K562 (cell line): ENCODE measurements around the gene ASPG. TPM values are rescaled to one million over a fixed set of nuclear protein-coding genes. Genes with fewer than 3 reads are reported as not detected.

Experiments
- ATAC-seq: fragments of 200-7000 bp; cut with Tn5 transposase; 3 replicates; pipeline ENCODE4 v1.9.1; 2020; ENCODE audit warnings: moderate library complexity
- BruUV-seq: library from RNA; stranded (reverse); fragments of 400-500 nt; replicated peaks from 2 replicates; lab custom pipeline; 2021; lab: Mats Ljungman, UMichigan
- CTCF ChIA-PET: fragments of 300-600 bp; formaldehyde crosslinking; extraction: SDS; loops from one replicate; lab custom pipeline; 2021; ENCODE audit warnings: low intra/inter-chr PET ratio; lab: Yijun Ruan, JAX
- POLR2A ChIA-PET: fragments of 300-600, 350-650 bp; sonication (Branson Sonifier 250); formaldehyde crosslinking; extraction: SDS; loops from one replicate; lab custom pipeline; 2021; ENCODE audit warnings: antibody characterized with exemption, inconsistent platforms; lab: Yijun Ruan, JAX
- DNase-seq, 4 experiments: peaks; one replicate each; pipeline versions ENCODE4 v3.0.0 to v3.0.0-alpha.2; 2011 to 2018; ENCODE audit warnings: low spot score in 3 of 4, mixed read lengths in 3 of 4; ENCODE audit errors: extremely low read depth in 1 of 4
- FAIRE-seq: peaks from 2 replicates; lab custom pipeline; 2011; peaks lifted over from hg19 to GRCh38; lab: Jason Lieb, UNC
- H2AFZ ChIP-seq: 2 replicates; pipeline ENCODE4 v1.6.0; 2011; ENCODE audit warnings: low read depth, low read length, control low read depth, inconsistent platforms
- H3K27ac ChIP-seq: fragments of 200-600 bp; 3 replicates; pipeline ENCODE4 v1.8.0; 2011; ENCODE audit warnings: low read depth, mild to moderate bottlenecking, control low read depth, inconsistent platforms, low read length, moderate library complexity, mixed read lengths; ENCODE audit errors: extremely low read depth
- H3K27me3 ChIP-seq, 2 experiments: fragments of 300-600 bp in 1 of 2; 2 replicates in 1 of 2; 3 replicates in 1 of 2; pipeline versions ENCODE4 v1.6.0 to v1.8.0; 2011; ENCODE audit warnings: inconsistent platforms in 2 of 2, low read length in 2 of 2, mild to moderate bottlenecking in 1 of 2, mixed read lengths in 1 of 2, moderate library complexity in 1 of 2; ENCODE audit not compliant: control insufficient read depth in 2 of 2, insufficient read depth in 2 of 2
- H3K36me3 ChIP-seq: fragments of 300-600 bp; 3 replicates; pipeline ENCODE4 v1.8.0; 2011; ENCODE audit warnings: mild to moderate bottlenecking, low read length, inconsistent platforms; ENCODE audit not compliant: control insufficient read depth, insufficient read depth
- H3K4me1 ChIP-seq, 2 experiments: fragments of 200-600 bp in 1 of 2; replicated peaks in 1 of 2; 2 replicates in 1 of 2; 3 replicates in 1 of 2; pipeline versions ENCODE4 v1.5.1 to v1.8.0; 2011; ENCODE audit warnings: inconsistent platforms in 2 of 2, low read length in 2 of 2, mild to moderate bottlenecking in 1 of 2, mixed read lengths in 1 of 2, moderate library complexity in 1 of 2; ENCODE audit not compliant: control insufficient read depth in 2 of 2, insufficient read depth in 2 of 2
- H3K4me2 ChIP-seq: 2 replicates; pipeline ENCODE4 v1.6.1; 2011; ENCODE audit warnings: low read length, control low read depth, inconsistent platforms, mixed read lengths; ENCODE audit not compliant: insufficient read depth
- H3K4me3 ChIP-seq: fragments of 200-600 bp; sonication (generic), shearing (Covaris generic); 2 replicates; pipeline ENCODE4 v1.5.1; 2016; ENCODE audit warnings: control low read depth, inconsistent platforms
- H3K79me2 ChIP-seq: fragments of 200-600 bp; 3 replicates; pipeline ENCODE4 v1.8.0; 2011; ENCODE audit warnings: low read length, inconsistent platforms; ENCODE audit not compliant: control insufficient read depth, insufficient read depth
- H3K9ac ChIP-seq, 2 experiments: 2 replicates each; pipeline versions ENCODE4 v1.6.0 to v1.6.1; 2011; ENCODE audit warnings: low read depth in 2 of 2, low read length in 2 of 2, control low read depth in 1 of 2, inconsistent platforms in 1 of 2, mild to moderate bottlenecking in 1 of 2, mixed read lengths in 1 of 2; ENCODE audit not compliant: insufficient read depth in 1 of 2
- H3K9me1 ChIP-seq: one replicate; pipeline ENCODE4 v1.6.0; 2011; ENCODE audit warnings: inconsistent platforms, mild to moderate bottlenecking, low read length, moderate library complexity; ENCODE audit not compliant: control insufficient read depth, insufficient read depth
- H3K9me3 ChIP-seq: replicated peaks from 2 replicates; pipeline ENCODE4 v1.5.1; 2011; ENCODE audit warnings: low read depth, low read length, inconsistent platforms; ENCODE audit not compliant: control insufficient read depth, insufficient read depth
- H4K20me1 ChIP-seq: replicated peaks from 2 replicates; pipeline ENCODE4 v1.6.1; 2011; ENCODE audit warnings: low read length, inconsistent platforms, mixed read lengths; ENCODE audit not compliant: control insufficient read depth, insufficient read depth
- CBX5 ChIP-seq: IDR thresholded peaks from 2 replicates; pipeline ENCODE4 v1.6.1; 2014; ENCODE audit warnings: low read depth, borderline replicate concordance
- CHD1 ChIP-seq: fragments of 200-600 bp; sonication (generic); IDR thresholded peaks from one replicate; pipeline ENCODE4 v1.6.1; 2012; ENCODE audit warnings: mild to moderate bottlenecking, moderate library complexity, low read length, inconsistent platforms
- ERF ChIP-seq: fragments of 450-650 bp; formaldehyde crosslinking; IDR thresholded peaks from 2 replicates; pipeline ENCODE4 v1.4.0; 2020; ENCODE audit warnings: mild to moderate bottlenecking, mixed read lengths
- HNRNPK ChIP-seq: fragments of 200-400 bp; formaldehyde crosslinking; IDR thresholded peaks from one replicate; pipeline ENCODE4 v1.6.1; 2018; ENCODE audit warnings: mild to moderate bottlenecking, low read depth, low read length; ENCODE audit not compliant: poor library complexity, severe bottlenecking
- KDM1A ChIP-seq, 2 experiments: fragments of 450-650 bp; IDR thresholded peaks; 2 replicates each; pipeline ENCODE4 v1.6.1; 2016; ENCODE audit warnings: mild to moderate bottlenecking in 2 of 2
- NCOA2 ChIP-seq, 2 experiments: fragments of 450-650 bp; IDR thresholded peaks; 2 replicates each; pipeline ENCODE4 v1.6.1; 2018; ENCODE audit warnings: mild to moderate bottlenecking in 2 of 2, moderate library complexity in 1 of 2; ENCODE audit not compliant: partially characterized antibody in 2 of 2
- NR4A1 ChIP-seq, 2 experiments: fragments of 250-450 bp in 1 of 2; fragments of 450-650 bp in 1 of 2; sonication (Bioruptor Pico) in 1 of 2; IDR thresholded peaks; 2 replicates each; pipeline versions ENCODE4 v1.4.0 to v1.6.1; 2016 to 2020; ENCODE audit warnings: mild to moderate bottlenecking in 2 of 2, missing compliant biosample characterization in 1 of 2, missing genetic modification characterization in 1 of 2, moderate library complexity in 1 of 2
- NRF1 ChIP-seq, 2 experiments: fragments of 450-650 bp; IDR thresholded peaks in 1 of 2; conservative IDR thresholded peaks in 1 of 2; 2 replicates each; pipeline ENCODE4 v1.6.1; 2014; ENCODE audit warnings: mild to moderate bottlenecking in 2 of 2
- PRMT5 ChIP-seq: sonication (generic); formaldehyde crosslinking; IDR thresholded peaks from 2 replicates; pipeline ENCODE4 v1.5.0; 2020; ENCODE audit warnings: missing genetic modification reagents
- ZNF41 ChIP-seq: fragments of 250-450 bp; sonication (Bioruptor Pico); conservative IDR thresholded peaks from 2 replicates; pipeline ENCODE4 v1.4.0; 2020; ENCODE audit warnings: mild to moderate bottlenecking
- ZNF507 ChIP-seq: conservative IDR thresholded peaks from 2 replicates; pipeline ENCODE4 v1.6.1; 2017; ENCODE audit warnings: missing genetic modification characterization, missing compliant biosample characterization
- ZNF561 ChIP-seq: fragments of 450-650 bp; formaldehyde crosslinking; conservative IDR thresholded peaks from 2 replicates; pipeline ENCODE4 v1.4.0; 2020; ENCODE audit warnings: mild to moderate bottlenecking, moderate library complexity
- ZNF778 ChIP-seq: fragments of 450-650 bp; formaldehyde crosslinking; IDR thresholded peaks from 2 replicates; pipeline ENCODE4 v1.4.0; 2020; ENCODE audit warnings: mild to moderate bottlenecking, moderate library complexity
- WGBS: fragments of 100-300 bp; shearing (Covaris generic); methylation state at CpG from one replicate; pipeline ENCODE4 v1.1.6; 2016; ENCODE audit warnings: low coverage, mixed read lengths; ENCODE audit not compliant: insufficient coverage; ENCODE audit errors: missing lambda C conversion rate; 5-methylcytosine and 5-hydroxymethylcytosine counted together
- in situ Hi-C: fragments of 300-500 bp; cut with MboI; formaldehyde crosslinking; loops from 4 replicates; pipeline ENCODE4 v1.15.0; 2018; ENCODE audit warnings: inconsistent platforms, mixed read lengths
- intact Hi-C: fragments of 100-400 bp; cut with micrococcal nuclease; formaldehyde crosslinking; loops from 2 replicates; pipeline ENCODE4 v1.14.2; 2022
- polyA plus RNA-seq, 8 experiments: library from polyadenylated mRNA; depleted of rRNA in 4 of 8; stranded (reverse) in 5 of 8; unstranded in 3 of 8; fragments of >200 nt; fragmentation: Nextera tagmentation in 2 of 8; fragmentation: Illumina TruSeq in 1 of 8; extraction: Ambion mirVana in 2 of 8; extraction: Trizol in 1 of 8; gene quantifications; 2 replicates each; pipeline versions ENCODE4 v1.2.1 to v1.2.3, GENCODE V29; 2011 to 2014; ENCODE audit warnings: inconsistent platforms in 1 of 8, missing spikeins in 1 of 8
- total RNA-seq, 7 experiments: library from RNA; depleted of rRNA in 6 of 7; stranded (reverse); fragments of >200 nt in 6 of 7; fragmentation: Illumina TruSeq in 2 of 7; extraction: Trizol in 2 of 7; gene quantifications; 2 replicates each; pipeline versions ENCODE4 v1.2.1 to v1.2.3, GENCODE V29; 2011 to 2021; ENCODE audit warnings: low replicate concordance in 1 of 7
- TF ChIP-seq, protein P1 (sequence below): IDR thresholded peaks from 2 replicates; pipeline ENCODE4 v1.6.1; 2016; ENCODE audit warnings: missing genetic modification characterization, missing compliant biosample characterization
- TF ChIP-seq, protein P2 (sequence below): sonication (generic); formaldehyde crosslinking; IDR thresholded peaks from 2 replicates; pipeline ENCODE4 v1.9.0; 2022; ENCODE audit warnings: mild to moderate bottlenecking, missing genetic modification reagents

The ASPG gene
- total and polyA plus RNA-seq, 9 of the 15 experiments (the other 6 are each of a cell fraction or from before 2014, with no cell fraction given), result 0.18 TPM; not detected in 8

DNA sequence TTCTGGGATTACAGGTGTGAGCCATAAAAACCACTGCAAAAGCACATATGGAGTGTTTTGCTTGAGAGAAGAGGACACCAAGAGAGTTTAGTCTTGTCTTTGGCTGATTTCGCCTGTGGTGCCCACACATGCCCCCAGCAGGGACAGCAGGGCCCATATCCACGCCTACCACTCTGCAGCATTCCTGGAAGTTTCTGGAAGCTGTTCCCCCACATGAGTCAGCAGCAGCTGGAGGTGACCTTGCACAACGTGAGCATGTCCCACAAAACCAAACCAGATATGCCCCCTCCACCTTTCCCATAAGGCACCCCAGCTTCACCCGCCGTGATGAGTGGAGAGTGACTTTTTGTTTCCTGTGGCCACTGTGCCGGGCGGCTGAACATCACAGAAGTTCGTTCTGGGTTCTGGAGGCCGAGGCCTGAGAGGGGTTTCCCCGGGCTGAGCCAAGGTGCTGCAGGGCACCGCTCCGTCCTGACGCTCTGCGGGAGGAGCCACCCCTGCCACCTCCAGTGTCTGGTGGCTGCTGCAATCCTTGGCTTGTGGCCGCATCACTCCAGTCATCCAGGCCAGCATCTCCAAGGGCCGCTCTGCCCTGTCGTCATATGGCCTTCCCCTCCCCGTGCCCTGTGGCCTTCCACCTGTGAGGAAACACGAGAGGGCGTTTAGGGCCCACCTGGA is 4.7 kb downstream of the ASPG start:
- DNase-seq, result no peak
- POLR2A ChIA-PET, result no interaction called here
- Histone ChIP-seq H3K9me3 (no peaks in the 10 kb centered on the region), H2AFZ (no peak overlapping the region), H4K20me1 (no peaks in the 10 kb centered on the region), H3K9ac (no peak overlapping the region), H3K4me1 (peaks cover 0 to 31% of the 10 kb centered on the region in 2 experiments; a peak in 2 of 5 replicates), H3K4me3 (no peak overlapping the region), H3K36me3 (no peaks in the 10 kb centered on the region), H3K27ac (no peak overlapping the region), H3K27me3 (peaks cover 0 to 23% of the 10 kb centered on the region in 2 experiments; a peak in 2 of 5 replicates), H3K79me2 (no peaks in the 10 kb centered on the region), H3K4me2 (no peak overlapping the region), H3K9me1 (no peaks in the 10 kb centered on the region)
- in situ Hi-C loops, result no loop called here
- WGBS, result 1% methylated on average over 15 of the region's 20 CpGs
- TF ChIP-seq CBX5 (no peak), NCOA2 (IDR thresholded peaks at IDR 0.05; ENCODE audit: partially characterized antibody in 2 of 2) (no peak), ERF (CRISPR knock-in tag) (no peak), CHD1 (no peak), KDM1A (IDR thresholded peaks at IDR 0.05) (no peak), HNRNPK (no peak), ZNF561 (CRISPR knock-in tag) (no peak), PRMT5 (CRISPR knock-in tag) (no peak), ZNF507 (tag) (no peak), NR4A1 (CRISPR knock-in tag; IDR thresholded peaks at IDR 0.05) (no peak), NR4A1 (tag; IDR thresholded peaks at IDR 0.05) (no peak), ZNF778 (no peak), NRF1 (conservative IDR thresholded peaks at IDR 0.05 in 1 of 2, IDR thresholded peaks at IDR 0.05 in 1 of 2) (no peak), ZNF41 (CRISPR knock-in tag) (no peak)
- TF ChIP-seq, protein P1, sequence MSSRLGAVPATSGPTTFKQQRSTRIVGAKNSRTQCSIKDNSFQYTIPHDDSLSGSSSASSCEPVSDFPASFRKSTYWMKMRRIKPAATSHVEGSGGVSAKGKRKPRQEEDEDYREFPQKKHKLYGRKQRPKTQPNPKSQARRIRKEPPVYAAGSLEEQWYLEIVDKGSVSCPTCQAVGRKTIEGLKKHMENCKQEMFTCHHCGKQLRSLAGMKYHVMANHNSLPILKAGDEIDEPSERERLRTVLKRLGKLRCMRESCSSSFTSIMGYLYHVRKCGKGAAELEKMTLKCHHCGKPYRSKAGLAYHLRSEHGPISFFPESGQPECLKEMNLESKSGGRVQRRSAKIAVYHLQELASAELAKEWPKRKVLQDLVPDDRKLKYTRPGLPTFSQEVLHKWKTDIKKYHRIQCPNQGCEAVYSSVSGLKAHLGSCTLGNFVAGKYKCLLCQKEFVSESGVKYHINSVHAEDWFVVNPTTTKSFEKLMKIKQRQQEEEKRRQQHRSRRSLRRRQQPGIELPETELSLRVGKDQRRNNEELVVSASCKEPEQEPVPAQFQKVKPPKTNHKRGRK, result no peak
- TF ChIP-seq, protein P2, sequence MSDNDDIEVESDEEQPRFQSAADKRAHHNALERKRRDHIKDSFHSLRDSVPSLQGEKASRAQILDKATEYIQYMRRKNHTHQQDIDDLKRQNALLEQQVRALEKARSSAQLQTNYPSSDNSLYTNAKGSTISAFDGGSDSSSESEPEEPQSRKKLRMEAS (CRISPR knock-in tag), result no peak
- no TSS peak for BruUV-seq
- no peak for FAIRE-seq
- CTCF ChIA-PET, result no interaction called here
- intact Hi-C loops, result loop anchor here (5.0 kb wide), 1 partner anchor 472 kb away; no protein-coding TSS in a partner anchor
- no peak for ATAC-seq
